K562 (cell line): Measurements from ENCODE around the gene COL4A4.

Source experiments
- EHMT2 ChIP-seq: fragments of 450-650 bp; IDR thresholded peaks from 2 replicates; pipeline ENCODE4 v1.6.1; 2018; ENCODE audit warnings: antibody characterized with exemption
- IFI16 ChIP-seq: fragments of 250-450 bp; sonication (Bioruptor Pico); IDR thresholded peaks from 2 replicates; pipeline ENCODE4 v2.1.2; 2022; ENCODE audit warnings: mild to moderate bottlenecking, inconsistent platforms
- SIN3A ChIP-seq, 2 experiments: fragments of 150-350 bp in 1 of 2; IDR thresholded peaks; 2 replicates each; pipeline ENCODE4 v1.6.1; 2011 to 2016; ENCODE audit warnings: borderline replicate concordance in 2 of 2, low read depth in 2 of 2, low read length in 2 of 2, mild to moderate bottlenecking in 2 of 2, moderate library complexity in 2 of 2; ENCODE audit not compliant: control insufficient read depth in 1 of 2
- SPI1 ChIP-seq: IDR thresholded peaks from 2 replicates; pipeline ENCODE4 v1.6.1; 2011; ENCODE audit warnings: low read depth, low read length, control low read depth, borderline replicate concordance
- ZFP30 ChIP-seq: fragments of 250-450 bp; sonication (Bioruptor Pico); IDR thresholded peaks from 2 replicates; pipeline ENCODE4 v1.8.0; 2022; ENCODE audit warnings: moderate library complexity, mild to moderate bottlenecking, inconsistent platforms, borderline replicate concordance

- TF ChIP-seq SPI1 (no peak), ZFP30 (CRISPR knock-in tag) (no peak), IFI16 (no peak), EHMT2 (no peak), SIN3A (IDR thresholded peaks at IDR 0.05; ENCODE audit: borderline replicate concordance in 2 of 2, control insufficient read depth in 1 of 2, low read depth in 2 of 2, low read length in 2 of 2) (no peak)
Measured at GRCh38 chr2:227043981-227044380, 120.0 kb downstream of the COL4A4 start.
